Mucosa of descending colon (tissue), 3 donors: ENCODE data around the gene ZNF613. TPM values are rescaled to one million over a fixed set of nuclear protein-coding genes. Genes with fewer than 3 reads are reported as not detected.
"Not testable (repeated sequence)": the region's sequence is repeated elsewhere in the genome, so short reads cannot be mapped to it uniquely, and the experiment has no call there.

Experiments used
- ATAC-seq: fragments of 200-7000 bp; cut with Tn5 transposase; one replicate; pipeline ENCODE4 v1.9.1; 2020; ENCODE audit warnings: mild to moderate bottlenecking, moderate library complexity
- DNase-seq, 3 donors: peaks; one replicate each; pipeline ENCODE4 v3.0.0-alpha.2; 2020
- H3K36me3 ChIP-seq: fragments of 200-600 bp; one replicate; pipeline ENCODE4 v1.8.0; 2021; ENCODE audit warnings: low read depth, mild to moderate bottlenecking
- H3K4me1 ChIP-seq: fragments of 200-600 bp; one replicate; pipeline ENCODE4 v1.8.0; 2021; ENCODE audit warnings: low read depth, mild to moderate bottlenecking
- H3K4me3 ChIP-seq: fragments of 200-600 bp; one replicate; pipeline ENCODE4 v1.8.0; 2021; ENCODE audit warnings: mild to moderate bottlenecking
- H3K9me3 ChIP-seq: fragments of 200-600 bp; one replicate; pipeline ENCODE4 v1.8.0; 2021; ENCODE audit warnings: mild to moderate bottlenecking
- CTCF ChIP-seq: fragments of 200-600 bp; IDR thresholded peaks from one replicate; pipeline ENCODE4 v1.8.0; 2022; ENCODE audit warnings: antibody characterized with exemption, mild to moderate bottlenecking
- intact Hi-C, 2 donors: fragments of 100-400 bp; cut with DNase I in 1 of 2; cut with micrococcal nuclease in 1 of 2; formaldehyde crosslinking; loops; one replicate each; pipeline versions ENCODE4 v1.11.0 to v1.11.1; 2022; cut with DNase I, micrococcal nuclease
- total RNA-seq, 3 donors: library from RNA; stranded (reverse); fragmentation: NEBNext Ultra II Directional in 2 of 3; extraction: Animal tissue kit (Norgen Biotek cat#: 25700) in 2 of 3; gene quantifications; one replicate each; pipeline versions ENCODE4 v1.2.1 to v1.2.4, GENCODE V29; 2021 to 2023
- donor health status: DM: no; HTN: no; CAD: no; lungs with moderate emphysema.
- donor health status: DM: no; HTN: no; CAD: no.
- donor health status: DM: no; HTN: yes; CAD: no.

Gene ZNF613
- total RNA-seq, 3 donors from 2014 or later, result 6.6 to 9.3 (median 8.0) TPM

GRCh38 chr19:51977346-51977745 is 50.1 kb downstream of the ZNF613 start:
- H3K36me3 ChIP-seq, result peaks cover 17% of the 10 kb centered on the region
- no peak for DNase-seq
- no peak overlapping the region for H3K4me3 ChIP-seq
- no peaks in the 10 kb centered on the region for H3K4me1 ChIP-seq
- no peak for ATAC-seq
- H3K9me3 ChIP-seq, result peaks cover 100% of the 10 kb centered on the region
- intact Hi-C loops, result no loop called here
- TF ChIP-seq CTCF, result no peak

- no peak overlapping the region for H3K4me3 ChIP-seq
- TF ChIP-seq CTCF, result no peak
- peaks cover 5% of the 10 kb centered on the region for H3K36me3 ChIP-seq
- ATAC-seq (no peak), DNase-seq (no peak)
- intact Hi-C loops, result no loop called here
- peaks cover 100% of the 10 kb centered on the region for H3K9me3 ChIP-seq
- H3K4me1 ChIP-seq, result no peaks in the 10 kb centered on the region
Observed at GRCh38 chr19:51978882-51979281, 51.6 kb downstream of the ZNF613 start.

GRCh38 chr19:51980116-51980736 is 53.0 kb downstream of the ZNF613 start:
- Histone ChIP-seq H3K4me3 (no peak overlapping the region), H3K36me3 (no peaks in the 10 kb centered on the region), H3K9me3 (peaks cover 100% of the 10 kb centered on the region), H3K4me1 (peaks cover under 1% of the 10 kb centered on the region)
- ATAC-seq, result no peak
- no peak for TF ChIP-seq CTCF
- intact Hi-C loops, result no loop called here
- DNase-seq, result no peak

GRCh38 chr19:51980926-51981325 is 53.7 kb downstream of the ZNF613 start:
- peaks cover 99% of the 10 kb centered on the region for H3K9me3 ChIP-seq
- H3K4me3 ChIP-seq, H3K4me1 ChIP-seq, H3K36me3 ChIP-seq, ATAC-seq, DNase-seq, intact Hi-C loops: not testable (repeated sequence)

- TF ChIP-seq CTCF, result no peak
- H3K4me1 ChIP-seq, result peaks cover 8% of the 10 kb centered on the region
- DNase-seq, result no peak
- no peaks in the 10 kb centered on the region for H3K36me3 ChIP-seq
- ATAC-seq, result no peak
- intact Hi-C loops, result no loop called here
- H3K4me3 ChIP-seq, result no peak overlapping the region
- peaks cover 88% of the 10 kb centered on the region for H3K9me3 ChIP-seq
Observed at GRCh38 chr19:51983361-51983760, 56.1 kb downstream of the ZNF613 start.

GRCh38 chr19:51986309-51987291 is 59.3 kb downstream of the ZNF613 start, which contains the start of gene ZNF350:
Gene ZNF350, minus strand, starts transcription at chr19:51986840. Its CDS starts 12,480 bp downstream, at chr19:51974360.
- intact Hi-C loops, result no loop called here
- Histone ChIP-seq H3K36me3 (no peaks in the 10 kb centered on the region), H3K4me3 (peak within 1 kb of the TSS; percentile 60), H3K4me1 (peaks cover 8% of the 10 kb centered on the region), H3K9me3 (peaks cover 88% of the 10 kb centered on the region)
- DNase-seq (peak; percentile 89 to 99 (median 92)), ATAC-seq (peak; percentile 100)
- TF ChIP-seq CTCF, result no peak
